Neuronal stem cell (in vitro differentiated cells): ENCODE measurements around the gene ADGRF5.

Experiments used
- DNase-seq: peaks from one replicate; pipeline ENCODE4 v3.0.0-alpha.2; 2013; ENCODE audit warnings: low spot score
- H2AFZ ChIP-seq: one replicate; pipeline ENCODE4 v1.6.1; 2013; ENCODE audit warnings: mild to moderate bottlenecking, low read length, inconsistent platforms
- H2AK5ac ChIP-seq: 2 replicates; pipeline ENCODE4 v1.6.1; 2013; ENCODE audit warnings: low read depth, mild to moderate bottlenecking, inconsistent platforms, low read length, moderate library complexity, mixed read lengths
- H2BK120ac ChIP-seq: 2 replicates; pipeline ENCODE4 v1.6.1; 2013; ENCODE audit warnings: low read depth, mild to moderate bottlenecking, inconsistent platforms, low read length, moderate library complexity, mixed read lengths
- H2BK12ac ChIP-seq: one replicate; pipeline ENCODE4 v1.6.1; 2013; ENCODE audit warnings: low read length, inconsistent platforms
- H2BK15ac ChIP-seq: 2 replicates; pipeline ENCODE4 v1.6.1; 2013; ENCODE audit warnings: mild to moderate bottlenecking, low read length, inconsistent platforms, mixed read lengths
- H2BK5ac ChIP-seq: one replicate; pipeline ENCODE4 v1.6.1; 2013; ENCODE audit warnings: inconsistent platforms, mild to moderate bottlenecking, low read length, moderate library complexity
- H3K14ac ChIP-seq: one replicate; pipeline ENCODE4 v1.6.1; 2013; ENCODE audit warnings: low read length, inconsistent platforms
- H3K18ac ChIP-seq: 2 replicates; pipeline ENCODE4 v1.6.1; 2013; ENCODE audit warnings: low read length, inconsistent platforms
- H3K23ac ChIP-seq: 2 replicates; pipeline ENCODE4 v1.6.1; 2013; ENCODE audit warnings: low read depth, mild to moderate bottlenecking, mixed read lengths, low read length, inconsistent platforms; ENCODE audit not compliant: poor library complexity
- H3K27ac ChIP-seq: replicated peaks from 3 replicates; pipeline ENCODE4 v1.5.1; 2013; ENCODE audit warnings: low read length, inconsistent platforms
- H3K27me3 ChIP-seq, 3 experiments: 2 replicates each; pipeline ENCODE4 v1.6.1; 2013; ENCODE audit warnings: low read length in 3 of 3, mild to moderate bottlenecking in 2 of 3, inconsistent platforms in 1 of 3, low read depth in 1 of 3, mixed read lengths in 1 of 3, moderate library complexity in 1 of 3; ENCODE audit not compliant: control insufficient read depth in 3 of 3, insufficient read depth in 3 of 3
- H3K36me3 ChIP-seq, 2 donors: replicated peaks in 1 of 2; 2 replicates each; pipeline ENCODE4 v1.6.1; 2013; ENCODE audit warnings: low read length in 2 of 2; ENCODE audit not compliant: control insufficient read depth in 2 of 2, insufficient read depth in 2 of 2
- H3K4ac ChIP-seq: 2 replicates; pipeline ENCODE4 v1.6.1; 2013; ENCODE audit warnings: inconsistent platforms, mild to moderate bottlenecking, low read length, moderate library complexity
- H3K4me1 ChIP-seq, 2 donors: 1 replicate in 1 of 2; 2 replicates in 1 of 2; pipeline ENCODE4 v1.6.1; 2013; ENCODE audit warnings: low read length in 2 of 2, low read depth in 1 of 2; ENCODE audit not compliant: control insufficient read depth in 2 of 2, insufficient read depth in 1 of 2
- H3K4me2 ChIP-seq: one replicate; pipeline ENCODE4 v1.6.1; 2013; ENCODE audit warnings: mild to moderate bottlenecking, low read length, inconsistent platforms; ENCODE audit not compliant: insufficient read depth, poor library complexity, severe bottlenecking
- H3K4me3 ChIP-seq, 2 donors: 2 replicates each; pipeline ENCODE4 v1.5.1; 2013; ENCODE audit warnings: low read length in 2 of 2, mild to moderate bottlenecking in 2 of 2, inconsistent platforms in 1 of 2, moderate library complexity in 1 of 2
- H3K79me1 ChIP-seq: one replicate; pipeline ENCODE4 v1.6.1; 2013; ENCODE audit warnings: low read depth, mild to moderate bottlenecking, inconsistent platforms, low read length, moderate library complexity
- H3K9ac ChIP-seq: one replicate; pipeline ENCODE4 v1.6.1; 2013; ENCODE audit warnings: mild to moderate bottlenecking, low read depth, low read length, inconsistent platforms; ENCODE audit not compliant: poor library complexity
- H3K9me3 ChIP-seq, 2 donors: replicated peaks in 1 of 2; 2 replicates each; pipeline versions ENCODE3 to v1.6.1; 2013; ENCODE audit warnings: low read length in 2 of 2, mild to moderate bottlenecking in 2 of 2, inconsistent platforms in 1 of 2, low read depth in 1 of 2, mixed read lengths in 1 of 2, moderate library complexity in 1 of 2; ENCODE audit not compliant: control insufficient read depth in 2 of 2, insufficient read depth in 1 of 2
- H4K8ac ChIP-seq: one replicate; pipeline ENCODE4 v1.6.1; 2013; ENCODE audit warnings: low read depth, mild to moderate bottlenecking, inconsistent platforms, low read length, moderate library complexity
- H4K91ac ChIP-seq: one replicate; pipeline ENCODE4 v1.6.1; 2013; ENCODE audit warnings: low read length, low read depth, mild to moderate bottlenecking, inconsistent platforms; ENCODE audit not compliant: poor library complexity
- WGBS, 2 donors: extraction: QIAGEN DNeasy Blood & Tissue Kit; methylation state at CpG; one replicate each; pipeline ENCODE4 v1.1.7; 2013; ENCODE audit warnings: missing lambda C conversion rate in 2 of 2, mixed read lengths in 1 of 2; ENCODE audit not compliant: insufficient read length in 2 of 2, insufficient replicate concordance in 1 of 2; ENCODE audit errors: extremely low coverage in 2 of 2; 5-methylcytosine and 5-hydroxymethylcytosine counted together

ADGRF5 gene

DNA sequence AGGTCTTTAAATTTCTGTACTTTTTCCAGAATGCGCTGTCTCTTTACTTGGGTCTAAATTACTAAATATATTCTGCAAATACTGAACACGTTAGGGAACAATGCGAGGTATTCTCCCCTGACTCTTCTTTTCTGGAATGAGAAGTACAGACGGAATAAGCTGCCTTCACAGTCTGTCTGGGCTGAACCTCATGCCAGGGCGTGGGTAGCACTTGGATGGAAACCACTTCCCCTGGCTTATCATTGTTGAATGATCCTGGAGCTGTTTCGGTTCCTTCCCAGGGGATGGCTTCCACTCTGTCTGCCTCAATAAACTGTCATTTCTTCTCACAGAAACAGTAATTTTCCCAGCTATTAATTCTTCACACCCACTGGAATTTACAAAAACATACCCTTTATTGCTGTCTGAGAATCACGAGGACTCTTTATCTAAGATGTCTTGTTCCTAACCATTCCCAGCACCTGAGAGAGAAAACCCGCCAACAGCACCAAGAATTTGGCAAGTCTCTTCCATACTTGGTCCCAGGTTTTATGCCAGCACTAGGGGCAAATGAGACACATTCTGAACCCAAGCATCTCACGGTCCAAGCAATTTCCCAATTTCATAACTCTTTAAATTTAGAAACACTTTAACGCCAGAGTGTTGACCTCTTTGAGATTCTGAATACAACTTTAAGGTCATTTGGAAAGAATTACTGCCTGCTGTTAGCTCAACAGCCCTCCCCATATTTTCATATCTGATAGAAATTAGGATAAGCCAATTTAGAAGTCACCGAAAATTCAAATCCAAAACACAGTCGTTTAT lies 43.2 kb upstream of the ADGRF5 start:
- no peak overlapping the region for H2AFZ ChIP-seq
- no peaks in the 10 kb centered on the region for H3K79me1 ChIP-seq
- H2BK15ac ChIP-seq = no peak overlapping the region
- no peaks in the 10 kb centered on the region for H3K36me3 ChIP-seq
- no peak overlapping the region for H3K4me3 ChIP-seq
- H2AK5ac ChIP-seq = no peak overlapping the region
- no peak overlapping the region for H2BK5ac ChIP-seq
- no CpG with 5 or more reads among the region's 12 CpGs for WGBS, 2 donors
- no peak overlapping the region for H2BK120ac ChIP-seq
- H2BK12ac ChIP-seq = no peak overlapping the region
- H3K18ac ChIP-seq = no peak overlapping the region
- H3K4ac ChIP-seq = no peak overlapping the region
- H3K14ac ChIP-seq = no peak overlapping the region
- H4K8ac ChIP-seq = no peak overlapping the region
- no peaks in the 10 kb centered on the region for H3K9me3 ChIP-seq
- no peak overlapping the region for H3K23ac ChIP-seq
- H3K4me2 ChIP-seq = no peak overlapping the region
- no peak overlapping the region for H4K91ac ChIP-seq
- H3K27ac ChIP-seq = no peak overlapping the region
- H3K4me1 ChIP-seq = no peaks in the 10 kb centered on the region
- no peak overlapping the region for H3K9ac ChIP-seq
- H3K27me3 ChIP-seq = no peaks in the 10 kb centered on the region
- no peak for DNase-seq

DNA sequence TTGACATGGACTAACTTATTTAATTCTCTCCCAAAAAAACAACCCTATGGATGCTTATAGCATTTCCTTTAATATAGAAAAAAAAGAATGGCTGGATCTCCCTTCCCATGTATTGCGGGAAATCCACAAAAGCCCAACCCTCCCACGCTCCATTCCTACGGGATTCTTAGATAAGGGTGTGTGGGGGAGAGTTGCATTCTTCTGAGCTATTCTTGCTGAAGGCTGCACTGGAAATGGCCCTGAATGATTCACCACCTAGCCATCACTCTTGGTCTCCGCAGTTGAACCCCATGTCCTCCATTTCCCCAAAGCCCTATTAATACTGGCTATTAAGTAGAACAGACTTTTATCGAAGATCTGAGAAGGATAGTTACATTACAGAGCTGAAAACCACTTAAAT lies 41.9 kb upstream of the ADGRF5 start:
- no peak for DNase-seq
- Histone ChIP-seq H3K18ac (no peak overlapping the region), H3K4me3 (no peak overlapping the region), H3K4me2 (no peak overlapping the region), H3K4me1 (no peaks in the 10 kb centered on the region), H3K79me1 (no peaks in the 10 kb centered on the region), H2BK12ac (no peak overlapping the region), H2AFZ (no peak overlapping the region), H2BK120ac (no peak overlapping the region), H3K36me3 (no peaks in the 10 kb centered on the region), H3K27me3 (no peaks in the 10 kb centered on the region), H2BK5ac (no peak overlapping the region), H3K9me3 (no peaks in the 10 kb centered on the region), H3K14ac (no peak overlapping the region), H3K9ac (no peak overlapping the region), H3K27ac (no peak overlapping the region), H3K4ac (no peak overlapping the region), H2BK15ac (no peak overlapping the region), H4K91ac (no peak overlapping the region), H2AK5ac (no peak overlapping the region), H3K23ac (no peak overlapping the region), H4K8ac (no peak overlapping the region)
- no CpG with 5 or more reads among the region's 5 CpGs for WGBS, 2 donors

DNA sequence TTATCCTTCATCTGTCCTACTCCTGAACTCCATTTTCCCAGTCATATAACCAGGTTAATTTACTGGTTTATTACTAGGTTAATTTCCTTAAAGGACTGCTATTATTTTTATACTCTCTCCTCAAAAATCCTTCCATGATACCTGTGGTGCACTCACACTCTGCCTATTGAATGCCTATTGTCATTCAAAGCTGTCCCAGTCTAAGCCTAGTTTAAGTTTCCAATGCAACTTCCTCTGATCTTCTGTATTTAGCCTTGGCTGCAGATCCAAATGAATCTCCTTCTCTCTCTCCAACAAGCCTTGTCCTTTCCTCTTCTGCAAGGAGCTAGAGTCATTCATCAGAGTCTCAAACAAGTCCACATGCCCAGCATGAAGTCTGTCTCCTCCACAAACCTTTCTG lies 41.3 kb upstream of the ADGRF5 start:
- Histone ChIP-seq H2BK5ac (no peak overlapping the region), H4K91ac (no peak overlapping the region), H4K8ac (no peak overlapping the region), H3K36me3 (no peaks in the 10 kb centered on the region), H3K14ac (no peak overlapping the region), H2BK15ac (no peak overlapping the region), H3K4me2 (no peak overlapping the region), H2AFZ (no peak overlapping the region), H2BK120ac (no peak overlapping the region), H3K27me3 (no peaks in the 10 kb centered on the region), H2AK5ac (no peak overlapping the region), H3K4me3 (no peak overlapping the region), H3K23ac (no peak overlapping the region), H3K9ac (no peak overlapping the region), H3K9me3 (no peaks in the 10 kb centered on the region), H3K27ac (no peak overlapping the region), H3K18ac (no peak overlapping the region), H3K79me1 (no peaks in the 10 kb centered on the region), H3K4ac (no peak overlapping the region), H3K4me1 (no peaks in the 10 kb centered on the region), H2BK12ac (no peak overlapping the region)
- no peak for DNase-seq

DNA sequence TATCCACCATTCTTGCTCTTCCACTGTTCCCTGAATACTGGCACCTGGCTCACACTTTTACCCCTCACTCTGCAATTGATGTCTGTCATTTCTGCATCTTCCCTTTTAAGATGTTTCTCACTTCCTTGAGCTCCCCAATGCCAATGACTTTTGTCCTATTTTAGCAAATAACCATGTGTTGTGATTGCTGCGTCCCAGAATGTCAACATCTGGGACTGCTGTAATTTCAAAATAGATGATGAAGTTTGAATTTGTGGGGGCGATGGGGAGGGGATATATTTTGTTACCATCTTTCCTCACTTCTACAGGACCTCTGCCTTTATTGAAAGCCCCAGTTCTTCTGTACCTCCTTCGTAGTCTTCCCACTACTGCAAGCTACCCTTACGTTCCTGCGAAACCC lies 40.0 kb upstream of the ADGRF5 start:
- no peak overlapping the region for H2BK15ac ChIP-seq
- H3K4ac ChIP-seq = no peak overlapping the region
- WGBS, 2 donors = no CpG with 5 or more reads among the region's 5 CpGs
- H3K4me1 ChIP-seq = peaks cover 0 to 2% of the 10 kb centered on the region in 2 donors
- no peak overlapping the region for H2BK5ac ChIP-seq
- no peak overlapping the region for H3K27ac ChIP-seq
- H2BK120ac ChIP-seq = no peak overlapping the region
- no peak overlapping the region for H3K18ac ChIP-seq
- H3K23ac ChIP-seq = no peak overlapping the region
- no peaks in the 10 kb centered on the region for H3K27me3 ChIP-seq
- DNase-seq = no peak
- H4K91ac ChIP-seq = no peak overlapping the region
- H2AK5ac ChIP-seq = no peak overlapping the region
- H3K9ac ChIP-seq = no peak overlapping the region
- no peaks in the 10 kb centered on the region for H3K36me3 ChIP-seq
- H3K4me2 ChIP-seq = no peak overlapping the region
- H4K8ac ChIP-seq = no peak overlapping the region
- no peak overlapping the region for H3K14ac ChIP-seq
- no peak overlapping the region for H2BK12ac ChIP-seq
- H3K4me3 ChIP-seq = no peak overlapping the region
- H3K79me1 ChIP-seq = no peaks in the 10 kb centered on the region
- no peak overlapping the region for H2AFZ ChIP-seq
- no peaks in the 10 kb centered on the region for H3K9me3 ChIP-seq
